Kidney glomerular epithelial cell (primary cell): ENCODE results near the gene KIAA0232.
A peak's percentile ranks its signal among the peaks of the same experiment; 100 is the strongest.

Source experiments
- DNase-seq: peaks from one replicate; lab custom pipeline; 2025; lab: John Stamatoyannopoulos, UW

Gene KIAA0232

DNA sequence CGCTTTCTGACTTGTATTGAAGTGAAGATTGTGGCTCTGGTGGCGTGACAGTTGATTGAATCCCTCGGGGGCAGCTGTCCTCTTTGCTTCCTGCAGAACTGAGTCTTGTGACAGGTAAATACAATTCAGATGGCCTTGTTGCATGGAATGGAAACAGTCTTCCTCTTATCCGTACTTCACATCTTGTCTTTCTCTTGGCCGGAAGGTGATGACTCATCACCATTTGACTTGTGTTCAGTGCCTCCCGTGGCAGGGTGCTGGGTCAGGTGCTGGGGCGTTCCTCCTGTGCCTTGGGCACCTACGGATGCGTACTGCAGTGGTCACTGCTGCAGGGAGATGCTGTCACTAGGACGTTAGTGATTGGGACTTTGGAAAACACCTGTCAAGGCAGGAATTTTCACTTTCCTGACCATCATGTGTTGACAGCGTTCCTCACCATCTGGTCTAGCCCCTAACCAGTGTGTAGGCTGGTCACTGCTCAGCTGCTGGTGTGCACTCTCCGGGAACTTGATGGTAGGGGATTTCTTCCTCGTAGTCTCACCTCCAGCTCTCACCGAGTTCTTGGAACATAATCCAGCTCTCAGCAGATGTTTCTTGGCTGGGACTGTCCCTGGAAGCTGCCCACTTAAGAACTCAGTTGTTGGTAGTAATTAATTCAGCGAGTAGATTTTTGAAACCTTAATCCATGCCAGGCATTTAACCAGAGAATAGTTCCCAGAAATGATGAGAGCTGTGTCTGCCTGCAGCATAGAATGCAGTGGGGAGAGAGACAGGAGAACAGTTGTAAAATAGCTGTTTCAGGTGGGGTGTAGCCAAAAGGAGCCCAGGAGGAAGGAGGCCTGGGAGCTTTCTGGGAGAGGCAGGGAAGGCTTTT, 134.3 kb downstream of the KIAA0232 start:
- DNase-seq, result no peak

- DNase-seq, result peak; percentile 12
Measured at GRCh38 chr4:6917461-6918271, 135.1 kb downstream of the KIAA0232 start.

GRCh38 chr4:6918338-6918737, 135.8 kb downstream of the KIAA0232 start:
- DNase-seq, result no peak

- DNase-seq, result no peak
Measured at GRCh38 chr4:6920171-6920570, 137.6 kb downstream of the KIAA0232 start.

GRCh38 chr4:6923507-6923906, 141.0 kb downstream of the KIAA0232 start:
- DNase-seq, result no peak

- DNase-seq, result no peak
Measured at GRCh38 chr4:6924361-6924779, 141.8 kb downstream of the KIAA0232 start.

DNA sequence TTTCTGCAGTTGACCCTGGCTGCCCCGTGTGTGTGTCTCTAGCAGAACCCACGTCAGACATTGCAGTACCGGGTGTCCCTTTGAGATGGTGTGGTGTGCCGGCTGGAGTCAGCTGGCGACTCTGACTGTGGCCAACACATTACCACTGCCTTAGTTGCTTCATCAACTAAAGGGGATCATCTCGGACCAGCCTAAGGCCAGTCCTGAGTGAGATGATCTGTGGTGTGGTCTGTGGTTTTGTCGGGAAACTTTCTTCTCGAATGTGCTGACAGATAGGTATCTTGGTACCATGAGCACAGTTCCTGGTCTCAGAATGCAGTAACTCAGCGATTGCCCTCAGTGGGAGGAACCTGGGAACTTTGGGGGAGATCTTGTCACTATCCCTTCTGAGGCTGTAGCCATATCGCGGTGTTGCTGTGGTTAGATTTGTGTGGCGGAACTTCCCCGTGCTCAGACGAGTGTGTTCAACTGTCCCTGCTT, 142.9 kb downstream of the KIAA0232 start:
- no peak for DNase-seq

GRCh38 chr4:6926081-6926480, 143.6 kb downstream of the KIAA0232 start:
- no peak for DNase-seq

DNA sequence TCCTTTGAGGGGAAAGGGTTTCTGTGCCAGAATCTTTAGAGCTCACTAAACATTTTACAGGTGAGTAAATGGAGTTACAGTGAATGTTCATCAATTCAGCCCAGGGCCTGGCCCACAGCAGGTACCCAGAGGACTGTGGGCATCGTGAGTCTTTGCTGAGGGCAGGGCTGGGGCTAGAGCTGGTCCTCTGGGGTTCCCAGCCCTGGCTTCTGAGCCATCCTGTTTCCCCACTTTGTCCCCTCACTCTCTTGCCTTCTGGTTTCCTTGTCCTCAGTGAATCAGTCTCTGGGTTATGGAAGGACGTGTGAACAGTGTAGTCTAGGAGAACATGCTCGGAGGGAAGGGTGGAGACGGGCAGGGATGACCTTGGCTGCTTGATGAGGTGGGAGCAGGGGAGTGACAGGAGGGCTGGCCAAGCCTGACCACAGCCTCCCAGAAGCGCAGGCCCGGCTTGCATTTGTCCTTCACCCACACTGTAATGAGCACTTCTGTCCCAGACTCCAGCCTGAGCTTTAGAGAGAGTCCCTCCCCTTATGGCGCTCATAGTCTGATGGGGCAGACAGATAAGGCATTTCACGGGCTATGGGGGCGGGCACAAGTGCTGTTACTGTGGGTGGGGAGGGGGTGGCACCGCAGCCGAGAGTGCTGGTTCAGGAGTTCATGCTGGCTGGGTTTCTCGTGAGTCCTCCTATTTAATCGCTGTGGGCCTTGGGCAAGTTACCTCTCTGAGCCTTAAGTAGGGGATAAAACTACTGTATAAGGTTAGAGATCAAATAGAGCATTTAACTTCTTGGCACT, 144.4 kb downstream of the KIAA0232 start:
- peak; percentile 55 for DNase-seq

- DNase-seq, result no peak
Measured at GRCh38 chr4:6928081-6928480, 145.6 kb downstream of the KIAA0232 start.

DNA sequence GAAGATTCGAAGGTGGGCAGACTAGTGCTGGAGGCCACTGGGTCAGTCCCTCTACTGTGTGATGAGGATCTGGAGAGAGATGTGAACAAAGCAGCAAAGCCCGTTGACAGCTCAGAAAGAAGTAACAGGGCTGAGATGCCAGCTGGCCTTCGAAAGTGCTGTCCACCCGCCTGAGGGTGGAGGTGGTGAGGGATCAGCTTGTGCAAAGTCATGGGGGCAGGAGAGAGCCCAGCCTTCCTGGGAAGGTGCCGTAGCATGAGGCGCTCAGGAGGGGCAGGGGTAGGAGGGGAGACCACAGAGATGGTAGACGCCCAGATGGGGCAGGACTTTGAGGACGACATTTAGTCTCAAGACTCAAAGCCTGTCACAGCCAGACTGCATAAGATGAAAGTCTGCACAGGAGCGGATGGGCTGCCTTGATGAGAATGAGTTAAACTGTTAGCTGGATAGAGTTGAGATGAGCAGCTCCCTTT, 146.8 kb downstream of the KIAA0232 start:
- no peak for DNase-seq

DNA sequence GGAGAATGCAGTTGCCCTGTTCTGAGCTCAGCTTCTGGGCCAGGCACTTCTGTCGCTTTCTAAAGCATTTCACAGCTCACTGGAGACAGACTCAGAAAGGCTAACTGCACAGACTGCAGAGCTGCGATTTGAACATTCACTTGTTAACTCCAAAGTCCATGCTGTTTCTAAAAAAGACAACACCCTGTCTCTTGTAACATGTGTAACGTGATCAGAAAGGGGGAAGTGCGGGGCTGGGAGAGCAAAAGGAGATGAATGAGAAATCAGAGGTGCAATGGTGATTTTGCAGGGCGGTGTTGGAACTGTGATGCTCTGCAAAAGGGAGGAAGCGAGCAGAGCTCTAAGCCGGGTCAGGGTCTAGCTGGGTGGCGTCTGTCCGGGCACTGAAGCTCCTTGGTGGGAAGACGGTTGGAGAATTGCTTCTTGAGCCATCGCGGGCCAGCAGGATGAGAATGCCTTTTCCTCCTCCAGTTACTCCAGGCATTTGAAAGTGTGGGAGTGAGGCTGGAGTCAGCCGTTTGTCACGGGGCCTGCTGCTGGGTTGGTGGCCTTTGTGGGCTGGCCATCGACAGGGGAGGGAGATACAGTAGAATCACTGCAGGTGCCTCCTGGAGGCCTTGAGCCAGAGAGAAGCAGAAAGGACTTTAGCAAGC, 147.4 kb downstream of the KIAA0232 start:
- peak; percentile 53 for DNase-seq

GRCh38 chr4:6932475-6932874, 149.9 kb downstream of the KIAA0232 start:
- DNase-seq, result no peak

DNA sequence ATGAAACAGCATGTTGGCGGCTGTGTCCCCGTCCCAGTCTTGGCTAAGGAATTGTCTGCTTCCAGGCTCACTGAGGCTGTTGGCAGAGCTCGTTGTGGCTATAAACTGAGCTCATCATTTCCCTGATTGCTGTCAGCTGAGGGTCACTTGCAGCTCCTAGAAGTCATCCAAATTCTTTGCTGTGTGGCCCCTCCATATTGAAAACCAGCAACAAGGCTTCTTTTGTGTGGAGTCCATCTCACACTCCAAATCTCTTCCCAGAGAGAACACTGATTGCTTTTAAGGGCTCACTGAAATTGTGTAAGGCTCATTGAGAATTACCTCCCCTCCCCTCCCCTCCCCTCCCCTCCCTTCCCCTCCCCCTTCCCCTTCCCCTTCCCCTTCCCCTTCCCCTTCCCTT, 150.4 kb downstream of the KIAA0232 start:
- no peak for DNase-seq
